ENCODE data around the gene CELA3A.
"Not testable (repeated sequence)": the region's sequence is repeated elsewhere in the genome, so short reads cannot be mapped to it uniquely, and the experiment has no call there.

DNA sequence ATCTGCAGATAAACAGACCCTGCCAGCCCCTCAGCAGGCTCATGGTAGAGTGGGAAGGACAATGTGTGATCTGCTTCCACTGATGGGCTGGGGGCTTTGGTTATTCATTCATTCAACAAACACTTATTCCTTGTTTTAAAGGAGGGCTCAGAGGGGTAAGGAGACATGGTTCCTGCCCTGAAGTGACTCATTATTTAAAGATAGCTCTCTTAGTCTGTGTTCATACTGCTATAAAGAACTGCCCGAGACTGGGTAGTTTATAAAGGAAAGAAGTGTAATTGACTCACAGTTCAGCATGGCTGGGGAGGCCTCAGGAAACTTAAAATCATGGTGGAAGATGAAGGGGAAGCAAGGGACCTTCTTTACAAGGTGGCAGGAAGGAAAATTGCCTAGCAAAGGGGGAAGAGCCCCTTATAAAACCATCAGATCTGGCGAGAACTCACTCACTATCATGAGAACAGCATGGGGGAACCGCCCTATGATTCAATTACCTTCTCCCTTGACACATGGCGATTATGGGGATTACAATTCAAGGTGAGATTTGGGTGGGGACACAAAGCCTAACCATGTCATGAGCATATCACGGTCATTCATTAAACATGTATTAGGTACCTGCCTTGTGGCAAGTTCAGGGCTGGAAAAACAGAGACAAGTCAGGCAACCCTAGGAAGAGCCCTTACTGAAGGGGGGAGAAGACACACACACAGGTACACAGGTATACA is 11.6 kb upstream of the CELA3A start:
- TF ChIP-seq POLR2A (IDR thresholded peaks at IDR 0.05): not testable (repeated sequence)
- TF ChIP-seq, protein P1, sequence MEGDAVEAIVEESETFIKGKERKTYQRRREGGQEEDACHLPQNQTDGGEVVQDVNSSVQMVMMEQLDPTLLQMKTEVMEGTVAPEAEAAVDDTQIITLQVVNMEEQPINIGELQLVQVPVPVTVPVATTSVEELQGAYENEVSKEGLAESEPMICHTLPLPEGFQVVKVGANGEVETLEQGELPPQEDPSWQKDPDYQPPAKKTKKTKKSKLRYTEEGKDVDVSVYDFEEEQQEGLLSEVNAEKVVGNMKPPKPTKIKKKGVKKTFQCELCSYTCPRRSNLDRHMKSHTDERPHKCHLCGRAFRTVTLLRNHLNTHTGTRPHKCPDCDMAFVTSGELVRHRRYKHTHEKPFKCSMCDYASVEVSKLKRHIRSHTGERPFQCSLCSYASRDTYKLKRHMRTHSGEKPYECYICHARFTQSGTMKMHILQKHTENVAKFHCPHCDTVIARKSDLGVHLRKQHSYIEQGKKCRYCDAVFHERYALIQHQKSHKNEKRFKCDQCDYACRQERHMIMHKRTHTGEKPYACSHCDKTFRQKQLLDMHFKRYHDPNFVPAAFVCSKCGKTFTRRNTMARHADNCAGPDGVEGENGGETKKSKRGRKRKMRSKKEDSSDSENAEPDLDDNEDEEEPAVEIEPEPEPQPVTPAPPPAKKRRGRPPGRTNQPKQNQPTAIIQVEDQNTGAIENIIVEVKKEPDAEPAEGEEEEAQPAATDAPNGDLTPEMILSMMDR (IDR thresholded peaks at IDR 0.05): not testable (repeated sequence)
